22Rv1 (cell line): Measurements from ENCODE around the gene SLC25A21.
"Not testable (repeated sequence)": the region's sequence is repeated elsewhere in the genome, so short reads cannot be mapped to it uniquely, and the experiment has no call there.

Source experiments
- H3K27ac ChIP-seq: fragments of 450-650 bp; 2 replicates; pipeline ENCODE4 v1.5.1; 2017
- CTCF ChIP-seq: fragments of 450-650 bp; IDR thresholded peaks from 2 replicates; pipeline ENCODE4 v1.5.1; 2017; ENCODE audit warnings: mild to moderate bottlenecking
- ZFX ChIP-seq: fragments of 450-650 bp; IDR thresholded peaks from 2 replicates; pipeline ENCODE4 v1.6.1; 2017; ENCODE audit warnings: antibody characterized with exemption, borderline replicate concordance

Gene SLC25A21

GRCh38 chr14:37196604-37197420 is 24.4 kb upstream of the SLC25A21 start:
- peak overlapping the region; percentile 90 for H3K27ac ChIP-seq
- TF ChIP-seq ZFX = no peak
- no peak for TF ChIP-seq CTCF

DNA sequence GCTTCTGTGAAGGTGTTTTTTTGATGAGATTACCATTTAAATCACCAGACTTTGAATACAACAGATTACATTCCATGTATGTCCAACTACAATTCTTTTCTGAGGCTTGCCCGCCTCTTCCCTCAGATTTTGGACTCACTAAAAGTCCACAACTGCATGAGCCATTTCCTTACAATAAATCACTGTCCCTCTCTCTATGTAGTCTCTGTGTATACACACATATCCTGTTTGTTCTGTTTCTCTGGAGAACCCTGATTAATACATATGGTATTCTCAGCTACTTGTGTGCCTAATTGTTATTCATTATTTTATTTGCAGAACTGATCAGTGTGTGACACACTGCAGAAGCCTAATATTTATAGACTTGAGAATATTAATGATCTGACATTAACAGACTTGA is 22.9 kb upstream of the SLC25A21 start:
- H3K27ac ChIP-seq = no peak overlapping the region
- no peak for TF ChIP-seq ZFX
- TF ChIP-seq CTCF = no peak

- TF ChIP-seq CTCF (no peak), ZFX (no peak)
- H3K27ac ChIP-seq = no peak overlapping the region
Observed at GRCh38 chr14:37194698-37195097, 22.3 kb upstream of the SLC25A21 start.

- not testable (repeated sequence) for H3K27ac ChIP-seq
Observed at GRCh38 chr14:37189733-37190132, 17.3 kb upstream of the SLC25A21 start.

DNA sequence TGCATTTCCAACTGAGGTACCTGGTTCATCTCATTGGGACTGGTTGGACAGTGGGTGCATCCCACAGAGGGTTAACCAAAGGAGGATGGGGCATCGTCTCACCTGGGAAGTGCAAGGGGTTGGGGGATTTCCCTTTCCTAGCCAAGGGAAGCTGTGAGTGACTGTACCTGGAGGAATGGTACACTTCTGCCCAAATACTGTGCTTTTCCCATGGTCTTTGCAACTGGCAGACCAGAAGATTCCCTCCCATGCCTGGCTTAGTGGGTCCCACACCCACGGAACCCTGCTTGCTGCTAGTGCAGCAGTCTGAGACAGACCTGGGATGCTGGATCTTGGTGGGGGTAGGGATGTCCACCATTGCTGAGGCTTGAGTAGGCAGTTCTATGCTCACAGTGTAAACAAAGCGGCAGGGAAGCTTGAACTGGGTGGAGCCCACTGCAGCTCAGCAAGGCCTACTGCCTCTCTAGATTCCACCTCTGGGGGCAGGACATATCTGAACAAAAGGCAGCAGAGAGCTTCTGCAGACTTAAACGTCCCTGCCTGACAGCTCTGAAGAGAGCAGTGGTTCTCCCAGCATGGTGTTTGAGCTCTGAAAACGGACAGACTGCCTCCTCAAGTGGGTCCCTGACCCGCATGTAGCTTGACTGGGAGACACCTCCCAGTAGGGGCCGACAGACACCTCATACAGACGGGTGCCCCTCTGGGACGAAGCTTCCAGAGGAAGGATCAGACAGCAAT is 15.6 kb upstream of the SLC25A21 start:
- not testable (repeated sequence) for H3K27ac ChIP-seq

- no peak overlapping the region for H3K27ac ChIP-seq
- TF ChIP-seq CTCF (no peak), ZFX (no peak)
Observed at GRCh38 chr14:37187294-37187693, 14.9 kb upstream of the SLC25A21 start.

GRCh38 chr14:37186865-37187264 is 14.5 kb upstream of the SLC25A21 start:
- no peak for TF ChIP-seq ZFX
- TF ChIP-seq CTCF = no peak
- H3K27ac ChIP-seq = no peak overlapping the region

DNA sequence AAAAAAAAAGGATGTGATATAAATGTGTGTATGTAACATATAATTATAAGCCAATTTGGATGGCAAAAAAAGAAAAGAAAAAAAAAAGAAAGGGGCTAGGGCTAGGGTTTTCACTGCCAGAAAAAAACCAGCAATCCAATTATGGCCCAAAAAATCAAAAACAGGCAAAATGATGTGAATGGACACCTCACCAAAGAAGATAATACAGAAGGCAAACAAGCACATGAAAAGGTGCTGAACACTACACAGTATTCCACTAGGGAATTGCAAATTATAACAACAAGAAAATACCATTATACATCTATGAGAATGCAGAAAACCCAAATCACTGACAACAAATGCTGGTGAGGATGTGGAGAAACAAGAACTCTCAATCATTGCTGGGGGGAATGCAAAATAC is 13.3 kb upstream of the SLC25A21 start:
- TF ChIP-seq CTCF (no peak), ZFX (no peak)
- H3K27ac ChIP-seq = no peak overlapping the region

DNA sequence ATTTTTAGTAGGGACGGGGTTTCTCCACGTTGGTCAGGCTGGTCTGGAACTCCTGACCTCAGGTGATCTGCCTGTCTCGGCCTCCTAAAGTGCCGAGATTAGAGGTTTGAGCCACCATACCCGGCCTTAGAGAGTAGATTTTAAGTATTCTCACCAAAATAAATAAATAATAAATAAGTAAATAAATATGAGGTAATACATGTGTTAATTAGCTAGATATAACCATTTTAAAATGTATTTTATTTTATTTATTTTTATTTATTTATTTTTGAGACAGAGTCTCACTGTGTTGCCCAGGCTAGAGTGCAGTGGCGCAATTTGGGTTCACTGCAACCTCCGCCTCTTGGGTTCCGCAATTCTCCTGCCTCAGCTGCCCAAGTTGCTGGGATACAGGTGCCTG is 12.1 kb upstream of the SLC25A21 start:
- not testable (repeated sequence) for H3K27ac ChIP-seq
